Breast epithelium (tissue), 3 donors: ENCODE data around the gene CMTM5.

ENCODE experiments used
- CTCF ChIP-seq, 3 donors: fragments of 450-650 bp; IDR thresholded peaks; one replicate each; pipeline ENCODE4 v1.5.1; 2016 to 2017; ENCODE audit warnings: antibody characterized with exemption in 3 of 3, mild to moderate bottlenecking in 3 of 3, moderate library complexity in 3 of 3
- POLR2A ChIP-seq: fragments of 450-650 bp; IDR thresholded peaks from one replicate; pipeline ENCODE4 v1.6.1; 2016; ENCODE audit warnings: antibody characterized with exemption, mild to moderate bottlenecking, moderate library complexity
- POLR2AphosphoS5 ChIP-seq, 3 donors: sonication (generic); formaldehyde crosslinking; IDR thresholded peaks; one replicate each; pipeline ENCODE4 v1.6.1; 2017; ENCODE audit warnings: antibody characterized with exemption in 3 of 3

GRCh38 chr14:23377573-23378563 lies 1.0 kb downstream of the CMTM5 start:
- TF ChIP-seq CTCF (IDR thresholded peaks at IDR 0.05) (no peak), POLR2AphosphoS5 (IDR thresholded peaks at IDR 0.05) (no peak), POLR2A (no peak)
